Activated CD8-positive, alpha-beta T cell treated with anti-CD3 and anti-CD28 coated beads for 36 hours (primary cell): ENCODE results near the gene TMEM53. TPM values are rescaled to one million over a fixed set of nuclear protein-coding genes. Genes with fewer than 3 reads are reported as not detected.
A peak's percentile ranks its signal among the peaks of the same experiment; 100 is the strongest.

Experiments used
- ATAC-seq: fragments of 200-7000 bp; cut with Tn5 transposase; one replicate; pipeline ENCODE4 v1.10.0; 2021; ENCODE audit warnings: mild to moderate bottlenecking, moderate library complexity
- CTCF ChIA-PET: fragments of 350-600 bp; sonication (Branson Sonifier 250); formaldehyde crosslinking; loops from one replicate; lab custom pipeline; 2021; ENCODE audit warnings: antibody characterized with exemption; lab: Charles Lee
- POLR2A ChIA-PET: fragments of 350-600 bp; sonication (Branson Sonifier 250); formaldehyde crosslinking; loops from one replicate; lab custom pipeline; 2021; ENCODE audit warnings: antibody characterized with exemption; lab: Charles Lee
- DNase-seq: peaks from one replicate; pipeline ENCODE4 v3.0.0-alpha.2; 2020
- H3K27ac Mint-ChIP-seq: one replicate; pipeline ENCODE4 v1.8.0; 2021; ENCODE audit warnings: mild to moderate bottlenecking, mixed read lengths
- H3K27me3 Mint-ChIP-seq: one replicate; pipeline ENCODE4 v1.8.0; 2021; ENCODE audit warnings: mixed read lengths
- H3K36me3 Mint-ChIP-seq: one replicate; pipeline ENCODE4 v1.8.0; 2021; ENCODE audit warnings: low read depth, mixed read lengths
- H3K4me1 Mint-ChIP-seq: one replicate; pipeline ENCODE4 v1.8.0; 2021; ENCODE audit warnings: low read depth, mixed read lengths
- H3K4me3 Mint-ChIP-seq: one replicate; pipeline ENCODE4 v1.8.0; 2021; ENCODE audit warnings: mild to moderate bottlenecking, moderate library complexity, mixed read lengths
- H3K9me3 Mint-ChIP-seq: one replicate; pipeline ENCODE4 v1.8.0; 2021; ENCODE audit warnings: mixed read lengths
- CTCF ChIP-seq: fragments of 200-600 bp; IDR thresholded peaks from one replicate; pipeline ENCODE4 v1.8.0; 2022; ENCODE audit warnings: antibody characterized with exemption, mild to moderate bottlenecking
- intact Hi-C: fragments of 100-400 bp; cut with micrococcal nuclease; formaldehyde crosslinking; loops from one replicate; pipeline ENCODE4 v1.10.0; 2022
- total RNA-seq, 2 experiments: library from RNA; stranded (reverse); gene quantifications; one replicate each; pipeline ENCODE4 v1.2.3, GENCODE V29; 2021

The TMEM53 gene
- total RNA-seq, 2 experiments from 2014 or later, result 2.3 to 3.5 TPM

GRCh38 chr1:44676484-44677200 is 2.4 kb upstream of the TMEM53 start:
- H3K4me3 Mint-ChIP-seq, result no peak overlapping the region
- no peaks in the 10 kb centered on the region for H3K9me3 Mint-ChIP-seq
- H3K4me1 Mint-ChIP-seq, result peaks cover 20% of the 10 kb centered on the region
- H3K36me3 Mint-ChIP-seq, result no peaks in the 10 kb centered on the region
- ATAC-seq, result no peak
- ChIA-PET CTCF (interaction anchor here (0.7 to 9.5 kb wide), 2 partner anchors 12 to 25 kb away, joined by 3 to 62 read pairs; no protein-coding TSS in a partner anchor), POLR2A (interaction anchor here (0.6 to 4.0 kb wide), 5 partner anchors 12 to 107 kb away, joined by 3 to 38 read pairs (median 6); partner anchors contain the start of gene RNU5D-1)
- no peak overlapping the region for H3K27ac Mint-ChIP-seq
- no peaks in the 10 kb centered on the region for H3K27me3 Mint-ChIP-seq
- intact Hi-C loops, result no loop called here
- DNase-seq, result no peak
- TF ChIP-seq CTCF, result no peak

GRCh38 chr1:44675186-44675585 is 905 bp upstream of the TMEM53 start:
- ChIA-PET CTCF (interaction anchor here (2.0 to 9.5 kb wide), 2 partner anchors 13 to 23 kb away, joined by 7 to 62 read pairs; no protein-coding TSS in a partner anchor), POLR2A (interaction anchor here (0.9 to 4.0 kb wide), 6 partner anchors 11 to 56 kb away, joined by 3 to 38 read pairs (median 4); partner anchors contain the start of gene RNU5D-1)
- TF ChIP-seq CTCF, result no peak
- H3K4me1 Mint-ChIP-seq, result peaks cover 20% of the 10 kb centered on the region
- H3K9me3 Mint-ChIP-seq, result no peaks in the 10 kb centered on the region
- peak overlapping the region; percentile 89 for H3K27ac Mint-ChIP-seq
- no peaks in the 10 kb centered on the region for H3K27me3 Mint-ChIP-seq
- ATAC-seq (no peak), DNase-seq (no peak)
- H3K36me3 Mint-ChIP-seq, result no peaks in the 10 kb centered on the region
- intact Hi-C loops, result no loop called here
- H3K4me3 Mint-ChIP-seq, result peak overlapping the region; percentile 81

GRCh38 chr1:44673675-44674112 is 587 bp downstream of the TMEM53 start:
- intact Hi-C loops, result no loop called here
- peaks cover 20% of the 10 kb centered on the region for H3K4me1 Mint-ChIP-seq
- no peaks in the 10 kb centered on the region for H3K36me3 Mint-ChIP-seq
- ATAC-seq (no peak), DNase-seq (no peak)
- peak overlapping the region; percentile 63 for H3K27ac Mint-ChIP-seq
- ChIA-PET CTCF (interaction anchor here (0.8 to 9.5 kb wide), 7 partner anchors 9 to 456 kb away, joined by 3 to 62 read pairs (median 5); no protein-coding TSS in a partner anchor), POLR2A (interaction anchor here (1.0 to 4.0 kb wide), 8 partner anchors 9 to 58 kb away, joined by 3 to 38 read pairs (median 4); partner anchors contain the start of gene RNU5D-1)
- no peaks in the 10 kb centered on the region for H3K27me3 Mint-ChIP-seq
- peak overlapping the region; percentile 81 for H3K4me3 Mint-ChIP-seq
- TF ChIP-seq CTCF, result no peak
- H3K9me3 Mint-ChIP-seq, result no peaks in the 10 kb centered on the region

GRCh38 chr1:44672961-44673674 is 1.2 kb downstream of the TMEM53 start:
- intact Hi-C loops, result no loop called here
- peak overlapping the region; percentile 63 for H3K27ac Mint-ChIP-seq
- no peaks in the 10 kb centered on the region for H3K9me3 Mint-ChIP-seq

More at GRCh38 chr1:44672961-44673674, 1.2 kb downstream of the TMEM53 start:
- Mint-ChIP-seq H3K27me3 (no peaks in the 10 kb centered on the region), H3K4me3 (peak overlapping the region; percentile 81), H3K36me3 (no peaks in the 10 kb centered on the region), H3K4me1 (peaks cover 20% of the 10 kb centered on the region)
- POLR2A ChIA-PET, result interaction anchor here (0.6 to 4.0 kb wide), 10 partner anchors 9 to 58 kb away, joined by 3 to 38 read pairs (median 4); partner anchors contain the start of gene RNU5D-1
- TF ChIP-seq CTCF, result no peak
- ATAC-seq, result no peak
- CTCF ChIA-PET, result interaction anchor here (1.0 to 9.5 kb wide), 3 partner anchors 21 to 456 kb away, joined by 3 to 62 read pairs (median 5); no protein-coding TSS in a partner anchor
- DNase-seq, result no peak
